Parathyroid adenoma (tissue), 2 donors: ENCODE results near the gene CASTOR1.

ENCODE experiments used
- H2AFZ ChIP-seq: fragments of 300-600 bp; sonication (generic); one replicate; pipeline ENCODE4 v1.7.0; 2017; ENCODE audit warnings: antibody characterized with exemption, mild to moderate bottlenecking
- H3K27ac ChIP-seq: fragments of 300-600 bp; sonication (generic); one replicate; pipeline ENCODE4 v1.7.0; 2017
- H3K27me3 ChIP-seq: fragments of 300-600 bp; sonication (generic); one replicate; pipeline ENCODE4 v1.7.0; 2017; ENCODE audit warnings: low read length; ENCODE audit not compliant: control insufficient read depth, insufficient read depth
- H3K36me3 ChIP-seq: fragments of 300-600 bp; sonication (generic); one replicate; pipeline ENCODE4 v1.7.0; 2017; ENCODE audit warnings: low read length; ENCODE audit not compliant: control insufficient read depth, insufficient read depth
- H3K4me1 ChIP-seq: fragments of 300-600 bp; sonication (generic); one replicate; pipeline ENCODE4 v1.7.0; 2017; ENCODE audit warnings: control low read depth
- H3K4me2 ChIP-seq: fragments of 300-600 bp; sonication (generic); one replicate; pipeline ENCODE4 v1.7.0; 2017; ENCODE audit warnings: low read length
- H3K4me3 ChIP-seq: fragments of 300-600 bp; sonication (generic); one replicate; pipeline ENCODE4 v1.7.0; 2017; ENCODE audit warnings: low read depth, low read length
- H3K79me2 ChIP-seq: fragments of 300-600 bp; sonication (generic); one replicate; pipeline ENCODE4 v1.7.0; 2017; ENCODE audit warnings: control low read depth
- H3K9ac ChIP-seq: fragments of 300-600 bp; sonication (generic); one replicate; pipeline ENCODE4 v1.7.0; 2017; ENCODE audit warnings: mild to moderate bottlenecking
- H3K9me3 ChIP-seq: fragments of 300-600 bp; sonication (generic); one replicate; pipeline ENCODE4 v1.7.0; 2017; ENCODE audit warnings: low read length; ENCODE audit not compliant: control insufficient read depth
- TF ChIP-seq, protein P1 (sequence below): fragments of 300-600 bp; sonication (generic); IDR thresholded peaks from one replicate; pipeline ENCODE4 v1.7.0; 2017; ENCODE audit warnings: antibody characterized with exemption, mild to moderate bottlenecking
- donor health status: primary hyperparathyroidism.

Gene CASTOR1

GRCh38 chr22:30302810-30303138 is 13.5 kb upstream of the CASTOR1 start:
- no peaks in the 10 kb centered on the region for H3K9me3 ChIP-seq
- peak overlapping the region; percentile 76 for H3K27ac ChIP-seq
- no peak overlapping the region for H2AFZ ChIP-seq
- no peak overlapping the region for H3K4me3 ChIP-seq
- peaks cover 21% of the 10 kb centered on the region for H3K79me2 ChIP-seq
- no peaks in the 10 kb centered on the region for H3K27me3 ChIP-seq
- H3K4me1 ChIP-seq: peaks cover 55% of the 10 kb centered on the region
- no peak overlapping the region for H3K9ac ChIP-seq
- no peaks in the 10 kb centered on the region for H3K36me3 ChIP-seq
- TF ChIP-seq, protein P1, sequence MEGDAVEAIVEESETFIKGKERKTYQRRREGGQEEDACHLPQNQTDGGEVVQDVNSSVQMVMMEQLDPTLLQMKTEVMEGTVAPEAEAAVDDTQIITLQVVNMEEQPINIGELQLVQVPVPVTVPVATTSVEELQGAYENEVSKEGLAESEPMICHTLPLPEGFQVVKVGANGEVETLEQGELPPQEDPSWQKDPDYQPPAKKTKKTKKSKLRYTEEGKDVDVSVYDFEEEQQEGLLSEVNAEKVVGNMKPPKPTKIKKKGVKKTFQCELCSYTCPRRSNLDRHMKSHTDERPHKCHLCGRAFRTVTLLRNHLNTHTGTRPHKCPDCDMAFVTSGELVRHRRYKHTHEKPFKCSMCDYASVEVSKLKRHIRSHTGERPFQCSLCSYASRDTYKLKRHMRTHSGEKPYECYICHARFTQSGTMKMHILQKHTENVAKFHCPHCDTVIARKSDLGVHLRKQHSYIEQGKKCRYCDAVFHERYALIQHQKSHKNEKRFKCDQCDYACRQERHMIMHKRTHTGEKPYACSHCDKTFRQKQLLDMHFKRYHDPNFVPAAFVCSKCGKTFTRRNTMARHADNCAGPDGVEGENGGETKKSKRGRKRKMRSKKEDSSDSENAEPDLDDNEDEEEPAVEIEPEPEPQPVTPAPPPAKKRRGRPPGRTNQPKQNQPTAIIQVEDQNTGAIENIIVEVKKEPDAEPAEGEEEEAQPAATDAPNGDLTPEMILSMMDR: no peak
- H3K4me2 ChIP-seq: no peak overlapping the region

DNA sequence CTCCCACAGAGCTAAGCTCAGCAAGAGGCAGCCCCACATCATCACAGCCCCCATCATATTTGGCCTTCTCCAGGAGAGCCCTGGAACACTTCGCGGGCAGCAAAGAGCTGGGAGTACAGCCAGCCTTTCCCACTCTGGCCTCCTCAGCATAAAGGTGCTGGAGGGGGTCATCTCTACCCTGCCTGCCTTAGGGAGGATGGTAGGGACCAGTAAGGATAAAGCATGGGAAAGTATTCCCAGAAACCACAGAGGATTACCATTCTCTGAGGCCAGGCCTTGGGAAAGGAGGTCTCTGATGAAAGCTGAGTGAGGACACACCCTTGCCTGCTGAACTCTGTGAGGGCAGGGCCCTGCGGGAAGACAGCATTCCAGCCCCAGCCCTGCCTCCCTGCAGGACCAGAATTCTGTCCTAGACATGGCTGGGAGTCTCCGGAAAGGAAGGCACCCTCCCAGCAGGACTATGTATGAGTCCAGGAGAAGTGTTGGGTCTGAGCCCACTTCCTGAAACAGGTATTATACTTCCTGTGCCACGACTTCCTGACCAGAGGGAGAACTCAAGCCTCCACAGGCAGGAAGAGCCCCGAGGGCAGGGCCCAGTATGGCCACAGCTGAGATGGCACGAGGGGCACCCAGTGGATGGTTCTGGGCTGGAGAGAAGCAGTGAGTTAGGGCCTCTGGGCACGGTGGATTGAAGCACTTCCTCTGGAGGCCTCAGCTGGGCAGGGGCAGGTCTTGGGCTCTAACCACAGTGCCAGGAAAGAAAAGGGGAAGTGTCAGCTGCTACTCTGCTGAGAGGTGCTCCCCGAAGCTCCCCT is 12.9 kb upstream of the CASTOR1 start:
- H3K27ac ChIP-seq: peak overlapping the region; percentile 76
- no peaks in the 10 kb centered on the region for H3K36me3 ChIP-seq
- H3K9me3 ChIP-seq: no peaks in the 10 kb centered on the region
- H3K9ac ChIP-seq: no peak overlapping the region
- TF ChIP-seq, protein P1: no peak
- no peak overlapping the region for H3K4me3 ChIP-seq
- peaks cover 18% of the 10 kb centered on the region for H3K79me2 ChIP-seq
- peaks cover 50% of the 10 kb centered on the region for H3K4me1 ChIP-seq
- no peak overlapping the region for H2AFZ ChIP-seq
- H3K27me3 ChIP-seq: no peaks in the 10 kb centered on the region
- no peak overlapping the region for H3K4me2 ChIP-seq

GRCh38 chr22:30299322-30299721 is 10.0 kb upstream of the CASTOR1 start:
- no peak overlapping the region for H3K4me2 ChIP-seq
- H3K4me1 ChIP-seq: peaks cover 22% of the 10 kb centered on the region
- H3K79me2 ChIP-seq: peaks cover 6% of the 10 kb centered on the region
- no peak overlapping the region for H3K9ac ChIP-seq
- peak overlapping the region; percentile 87 for H3K27ac ChIP-seq
- H3K9me3 ChIP-seq: no peaks in the 10 kb centered on the region
- no peak overlapping the region for H3K4me3 ChIP-seq
- no peaks in the 10 kb centered on the region for H3K27me3 ChIP-seq
- H3K36me3 ChIP-seq: no peaks in the 10 kb centered on the region
- no peak overlapping the region for H2AFZ ChIP-seq
- TF ChIP-seq, protein P1: no peak

DNA sequence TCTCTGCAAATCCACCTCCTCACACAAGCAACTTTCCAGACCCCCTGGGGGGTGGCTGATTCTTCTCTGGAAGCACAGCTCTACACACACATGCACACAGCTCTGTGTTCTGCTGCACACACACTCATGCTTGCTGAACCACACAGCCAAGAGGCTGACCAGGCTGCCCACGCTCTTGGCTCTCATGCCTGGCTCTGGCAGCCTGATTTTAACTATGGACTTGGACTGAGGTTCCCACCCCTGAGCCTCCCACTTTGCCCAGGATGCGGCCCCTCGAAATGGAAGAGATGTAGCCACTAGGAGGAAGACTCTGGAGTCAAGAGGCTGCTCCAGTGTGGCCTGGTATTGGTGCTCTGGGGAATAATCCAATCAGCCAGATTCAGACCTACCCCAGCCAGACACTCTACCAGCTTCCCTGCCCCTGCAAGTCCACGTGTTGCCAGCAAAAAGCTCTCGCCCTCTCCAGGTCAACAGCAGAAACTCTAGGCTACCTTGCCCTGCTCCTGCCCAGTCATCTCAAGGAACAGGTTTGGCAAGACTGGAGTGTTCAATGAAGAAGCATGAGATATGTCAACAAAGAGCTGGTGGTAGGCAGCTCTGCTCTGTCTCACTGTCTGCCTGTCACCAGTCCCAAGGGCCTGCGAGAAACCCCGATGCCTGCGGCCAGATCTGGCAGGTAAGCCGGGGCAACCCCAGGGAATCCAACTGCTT is 8.8 kb upstream of the CASTOR1 start:
- Histone ChIP-seq H3K4me1 (peaks cover 17% of the 10 kb centered on the region), H3K9ac (no peak overlapping the region), H3K4me3 (peak overlapping the region; percentile 0), H3K36me3 (no peaks in the 10 kb centered on the region), H3K27me3 (no peaks in the 10 kb centered on the region), H3K27ac (peak overlapping the region; percentile 87), H3K79me2 (peaks cover 2% of the 10 kb centered on the region), H2AFZ (no peak overlapping the region), H3K4me2 (peak overlapping the region; percentile 49), H3K9me3 (no peaks in the 10 kb centered on the region)
- TF ChIP-seq, protein P1: peak; percentile 23
